Peyer's patch (tissue), 4 donors: ENCODE results near the gene DKK1. TPM values are rescaled to one million over a fixed set of nuclear protein-coding genes. Genes with fewer than 3 reads are reported as not detected.

Source experiments
- DNase-seq, 3 donors: peaks; one replicate each; pipeline ENCODE4 v3.0.0-alpha.2; 2017 to 2019
- H3K27ac ChIP-seq, 4 donors: fragments of 200-600 bp; sonication (generic); one replicate each; pipeline ENCODE4 v1.5.1; 2016 to 2019
- H3K27me3 ChIP-seq, 2 donors: fragments of 200-600 bp; sonication (generic); one replicate each; pipeline ENCODE4 v1.5.1; 2019
- H3K36me3 ChIP-seq, 3 donors: fragments of 200-600 bp; sonication (generic); one replicate each; pipeline ENCODE4 v1.5.1; 2016 to 2019
- H3K4me1 ChIP-seq, 4 donors: fragments of 200-600 bp; sonication (generic); one replicate each; pipeline ENCODE4 v1.5.1; 2016 to 2019
- H3K4me3 ChIP-seq, 4 donors: fragments of 200-600 bp; sonication (generic); 1 replicate in 3 of 4; 2 replicates in 1 of 4; pipeline ENCODE4 v1.5.1; 2016 to 2019; ENCODE audit warnings: mild to moderate bottlenecking in 1 of 4
- H3K9me3 ChIP-seq, 4 donors: fragments of 200-600 bp; sonication (generic); one replicate each; pipeline ENCODE4 v1.5.1; 2016 to 2019; ENCODE audit warnings: mild to moderate bottlenecking in 1 of 4
- POLR2A ChIP-seq, 2 donors: fragments of 450-650 bp; IDR thresholded peaks; one replicate each; pipeline ENCODE4 v1.5.1; 2017; ENCODE audit warnings: antibody characterized with exemption in 2 of 2, mild to moderate bottlenecking in 2 of 2, moderate library complexity in 2 of 2
- total RNA-seq, 4 donors: library from RNA; depleted of rRNA; stranded (reverse); fragments of >200 nt; gene quantifications; one replicate each; pipeline ENCODE4 v1.1.0, GENCODE V29; 2016
- TF ChIP-seq, protein P1 (sequence below), 6 experiments: fragments of 450-650 bp in 4 of 6; fragments of 200-600 bp in 2 of 6; sonication (generic) in 1 of 6; IDR thresholded peaks; one replicate each; pipeline ENCODE4 v1.5.1; 2017 to 2019; ENCODE audit warnings: antibody characterized with exemption in 6 of 6, mild to moderate bottlenecking in 3 of 6, moderate library complexity in 1 of 6

The DKK1 gene
- total RNA-seq, 4 donors from 2014 or later: 0.54 TPM; not detected in 3

DNA sequence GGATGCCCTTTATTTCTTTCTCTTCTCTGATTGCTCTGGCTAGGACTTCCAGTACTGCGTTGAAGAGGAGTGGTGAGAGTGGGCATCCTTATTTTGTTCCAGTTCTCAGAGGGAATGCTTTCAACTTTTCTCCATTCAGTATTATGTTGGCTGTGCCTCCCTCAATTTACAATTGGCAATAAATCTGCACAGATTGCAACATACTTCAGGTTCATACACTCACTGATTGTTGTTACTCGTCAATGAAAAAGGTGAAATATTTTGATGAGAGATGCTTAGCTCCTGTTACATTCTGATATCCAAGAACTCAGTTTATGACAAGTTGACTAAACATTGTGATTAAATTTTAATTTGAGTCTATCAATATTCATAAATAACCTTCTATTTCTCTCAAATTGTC lies 37.9 kb upstream of the DKK1 start:
- Histone ChIP-seq H3K4me3 (no peak overlapping the region), H3K9me3 (peaks cover 0 to 7% (median 0%) of the 10 kb centered on the region in 4 donors), H3K27me3 (no peaks in the 10 kb centered on the region), H3K27ac (no peak overlapping the region), H3K36me3 (no peaks in the 10 kb centered on the region), H3K4me1 (no peaks in the 10 kb centered on the region)
- no peak for DNase-seq
- TF ChIP-seq, protein P1, sequence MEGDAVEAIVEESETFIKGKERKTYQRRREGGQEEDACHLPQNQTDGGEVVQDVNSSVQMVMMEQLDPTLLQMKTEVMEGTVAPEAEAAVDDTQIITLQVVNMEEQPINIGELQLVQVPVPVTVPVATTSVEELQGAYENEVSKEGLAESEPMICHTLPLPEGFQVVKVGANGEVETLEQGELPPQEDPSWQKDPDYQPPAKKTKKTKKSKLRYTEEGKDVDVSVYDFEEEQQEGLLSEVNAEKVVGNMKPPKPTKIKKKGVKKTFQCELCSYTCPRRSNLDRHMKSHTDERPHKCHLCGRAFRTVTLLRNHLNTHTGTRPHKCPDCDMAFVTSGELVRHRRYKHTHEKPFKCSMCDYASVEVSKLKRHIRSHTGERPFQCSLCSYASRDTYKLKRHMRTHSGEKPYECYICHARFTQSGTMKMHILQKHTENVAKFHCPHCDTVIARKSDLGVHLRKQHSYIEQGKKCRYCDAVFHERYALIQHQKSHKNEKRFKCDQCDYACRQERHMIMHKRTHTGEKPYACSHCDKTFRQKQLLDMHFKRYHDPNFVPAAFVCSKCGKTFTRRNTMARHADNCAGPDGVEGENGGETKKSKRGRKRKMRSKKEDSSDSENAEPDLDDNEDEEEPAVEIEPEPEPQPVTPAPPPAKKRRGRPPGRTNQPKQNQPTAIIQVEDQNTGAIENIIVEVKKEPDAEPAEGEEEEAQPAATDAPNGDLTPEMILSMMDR (IDR thresholded peaks at IDR 0.05): no peak
- TF ChIP-seq POLR2A (IDR thresholded peaks at IDR 0.05): no peak

DNA sequence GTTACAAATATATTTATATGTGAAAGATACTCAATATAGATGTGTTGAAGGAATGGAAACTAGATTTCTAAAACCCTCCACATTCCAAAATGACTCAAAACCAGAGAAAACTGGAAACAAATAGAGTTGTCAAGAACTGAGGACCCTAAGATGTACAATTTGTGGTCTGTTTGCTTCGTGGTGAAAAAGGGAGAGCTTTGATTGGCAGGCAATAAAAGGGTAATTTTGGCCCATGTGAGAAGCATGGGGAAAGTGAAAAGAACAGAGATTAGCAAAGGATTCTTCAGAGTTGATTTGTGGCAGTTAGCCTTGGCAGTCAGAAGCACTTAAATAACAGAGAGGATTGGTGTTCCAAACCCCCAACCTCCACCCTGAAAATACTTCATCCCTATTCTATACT lies 37.1 kb upstream of the DKK1 start:
- Histone ChIP-seq H3K9me3 (peaks cover 0 to 7% (median 0%) of the 10 kb centered on the region in 4 donors), H3K27ac (no peak overlapping the region), H3K4me3 (no peak overlapping the region), H3K4me1 (no peaks in the 10 kb centered on the region), H3K27me3 (no peaks in the 10 kb centered on the region), H3K36me3 (no peaks in the 10 kb centered on the region)
- TF ChIP-seq POLR2A (IDR thresholded peaks at IDR 0.05): no peak
- TF ChIP-seq, protein P1 (IDR thresholded peaks at IDR 0.05): no peak
- DNase-seq: no peak

DNA sequence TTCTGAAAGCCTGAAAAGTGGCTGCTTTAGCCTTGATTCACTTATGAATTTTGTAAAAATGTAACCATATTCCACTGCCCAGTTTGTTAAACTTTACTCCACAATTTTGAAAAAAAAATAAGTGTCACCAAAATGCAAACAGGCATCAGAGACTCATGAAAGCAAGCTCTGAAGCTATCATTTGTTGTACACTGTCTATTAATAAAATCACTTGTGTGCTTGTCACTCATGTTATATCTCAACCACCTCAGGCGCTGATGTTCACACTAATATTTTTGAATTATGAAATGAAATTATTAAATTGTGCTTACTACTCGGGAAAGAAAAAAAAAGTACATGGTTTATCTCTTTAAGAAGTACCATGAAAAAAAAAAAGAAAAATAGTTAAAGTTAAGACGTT lies 34.5 kb upstream of the DKK1 start:
- no peak for DNase-seq
- Histone ChIP-seq H3K27me3 (no peaks in the 10 kb centered on the region), H3K27ac (no peak overlapping the region), H3K9me3 (peaks cover 0 to 7% (median 0%) of the 10 kb centered on the region in 4 donors), H3K36me3 (peaks cover 0 to 3% (median 0%) of the 10 kb centered on the region in 3 donors), H3K4me3 (no peak overlapping the region), H3K4me1 (no peaks in the 10 kb centered on the region)
- no peak for TF ChIP-seq POLR2A (IDR thresholded peaks at IDR 0.05)
- TF ChIP-seq, protein P1 (IDR thresholded peaks at IDR 0.05): no peak

DNA sequence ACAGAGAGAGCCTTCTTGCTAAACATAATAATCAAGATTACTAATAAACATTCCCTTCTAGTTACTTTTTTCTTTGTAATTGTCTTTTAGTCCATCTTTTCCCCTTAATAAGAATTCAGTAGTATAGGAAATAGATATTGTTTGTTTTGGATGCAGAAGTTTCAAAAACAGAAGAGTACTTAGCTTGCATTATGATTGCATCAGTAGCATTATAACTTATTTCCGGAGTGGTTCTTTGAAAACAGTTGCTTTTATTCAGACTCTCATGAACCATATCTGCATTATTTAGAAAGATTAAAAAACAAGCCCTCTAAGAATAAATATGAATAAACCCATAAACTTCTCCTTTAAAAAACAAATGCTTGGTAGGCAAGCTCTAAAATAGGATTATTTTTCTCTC lies 34.0 kb upstream of the DKK1 start:
- Histone ChIP-seq H3K27me3 (no peaks in the 10 kb centered on the region), H3K9me3 (peaks cover 0 to 7% (median 0%) of the 10 kb centered on the region in 4 donors), H3K27ac (no peak overlapping the region), H3K4me3 (no peak overlapping the region), H3K36me3 (peaks cover 0 to 3% (median 0%) of the 10 kb centered on the region in 3 donors), H3K4me1 (no peaks in the 10 kb centered on the region)
- DNase-seq: no peak
- TF ChIP-seq POLR2A (IDR thresholded peaks at IDR 0.05): no peak
- TF ChIP-seq, protein P1 (IDR thresholded peaks at IDR 0.05): no peak

DNA sequence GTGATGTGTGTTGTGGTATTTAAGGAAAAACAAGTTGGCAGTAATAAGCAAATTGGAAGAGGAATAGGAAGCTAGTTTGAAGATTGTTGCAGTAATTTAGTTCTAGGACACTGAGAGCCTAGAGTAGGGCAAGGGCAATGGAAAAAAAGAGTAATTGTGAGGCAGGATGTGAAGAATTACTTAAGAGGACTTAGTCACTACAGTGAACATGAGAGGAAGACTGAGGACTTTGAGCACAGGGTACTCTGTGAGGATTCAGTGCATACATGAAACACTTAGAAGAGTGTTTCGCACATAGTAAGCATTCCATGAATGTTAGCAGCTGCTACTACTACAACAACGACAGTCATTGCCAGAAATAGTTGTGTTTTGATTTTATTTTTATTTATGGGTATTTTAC lies 30.9 kb upstream of the DKK1 start:
- no peak for DNase-seq
- Histone ChIP-seq H3K36me3 (peaks cover 0 to 3% (median 0%) of the 10 kb centered on the region in 3 donors), H3K9me3 (peaks cover 0 to 4% (median 0%) of the 10 kb centered on the region in 4 donors), H3K27me3 (no peaks in the 10 kb centered on the region), H3K27ac (no peak overlapping the region), H3K4me1 (no peaks in the 10 kb centered on the region), H3K4me3 (no peak overlapping the region)
- no peak for TF ChIP-seq POLR2A (IDR thresholded peaks at IDR 0.05)
- TF ChIP-seq, protein P1 (IDR thresholded peaks at IDR 0.05): no peak
